HuH-7 (cell line): ENCODE results near the gene PRAMEF4.
"Not testable (repeated sequence)": the region's sequence is repeated elsewhere in the genome, so short reads cannot be mapped to it uniquely, and the experiment has no call there.

ENCODE experiments used
- DNase-seq: peaks from one replicate; pipeline ENCODE4 v3.0.0; 2011; ENCODE audit warnings: low spot score

PRAMEF4 gene

DNA sequence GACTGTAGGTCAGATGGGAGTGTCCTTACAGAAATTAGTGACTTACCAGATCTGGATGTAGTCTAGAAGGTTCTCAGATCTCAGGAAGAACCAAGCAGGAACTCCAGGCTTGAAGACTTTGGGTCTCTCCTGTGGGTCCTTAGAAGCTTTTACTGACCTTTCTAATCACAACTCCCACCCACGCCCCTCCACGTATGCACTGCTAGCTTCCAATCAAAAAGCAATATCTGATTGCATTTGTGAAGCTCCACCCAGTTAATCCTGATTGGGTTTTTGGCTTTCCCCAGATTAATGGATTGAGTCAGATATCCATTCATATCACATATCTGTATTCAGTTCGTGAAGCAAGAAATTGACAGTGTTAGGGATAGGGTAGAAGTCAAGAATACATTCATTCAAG is at the start of gene PRAMEF4:
TSS of gene PRAMEF4 (minus strand) at position 101 of the 400 bp plus-strand sequence. CDS start 2,807 bp downstream, outside the sequence.
- DNase-seq = not testable (repeated sequence)

GRCh38 chr1:12924368-12924767 is 38.4 kb upstream of the PRAMEF4 start:
- not testable (repeated sequence) for DNase-seq

GRCh38 chr1:12921749-12922148 is 35.7 kb upstream of the PRAMEF4 start:
- not testable (repeated sequence) for DNase-seq

GRCh38 chr1:12916310-12916709 is 30.3 kb upstream of the PRAMEF4 start, which contains the start of gene PRAMEF7:
PRAMEF7 (plus strand) TSS chr1:12916610; CDS start chr1:12917693, 1,083 bp downstream.
- DNase-seq = not testable (repeated sequence)

DNA sequence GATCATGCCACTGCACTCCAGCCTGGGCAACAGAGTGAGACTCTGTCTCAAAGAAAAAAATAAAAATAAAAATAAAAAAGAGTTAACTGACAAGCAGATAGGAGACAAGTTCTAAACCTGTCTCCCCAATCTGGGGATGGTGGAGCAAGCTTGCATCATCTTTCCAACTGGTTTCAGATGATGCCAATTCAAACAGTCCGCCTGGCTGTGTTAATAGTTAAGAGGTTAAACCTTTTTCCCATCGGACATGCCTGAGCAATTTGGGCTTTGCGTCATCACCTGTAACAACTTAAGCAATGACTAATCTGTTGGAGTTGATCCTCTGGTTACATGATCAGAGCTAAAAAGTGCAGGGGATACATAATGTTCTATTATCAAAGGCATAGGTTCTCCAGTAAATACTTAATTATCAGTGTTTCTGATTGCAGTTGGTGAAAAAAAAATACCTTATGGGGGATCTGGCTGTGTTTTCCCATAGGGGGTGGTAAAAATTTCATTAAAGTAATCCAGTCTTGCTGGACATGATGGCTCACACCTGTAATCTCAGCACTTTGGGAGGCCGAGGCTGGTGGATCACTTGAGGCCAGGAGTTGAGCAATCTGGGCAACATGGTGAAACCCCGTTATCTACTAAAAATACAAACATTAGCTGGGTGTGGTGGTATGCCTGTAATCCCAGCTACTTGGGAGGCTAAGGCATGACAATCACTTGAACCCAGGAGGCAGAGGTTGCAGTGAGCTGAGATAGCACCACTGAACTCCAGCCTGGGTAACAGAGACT is 18.0 kb upstream of the PRAMEF4 start:
- not testable (repeated sequence) for DNase-seq

DNA sequence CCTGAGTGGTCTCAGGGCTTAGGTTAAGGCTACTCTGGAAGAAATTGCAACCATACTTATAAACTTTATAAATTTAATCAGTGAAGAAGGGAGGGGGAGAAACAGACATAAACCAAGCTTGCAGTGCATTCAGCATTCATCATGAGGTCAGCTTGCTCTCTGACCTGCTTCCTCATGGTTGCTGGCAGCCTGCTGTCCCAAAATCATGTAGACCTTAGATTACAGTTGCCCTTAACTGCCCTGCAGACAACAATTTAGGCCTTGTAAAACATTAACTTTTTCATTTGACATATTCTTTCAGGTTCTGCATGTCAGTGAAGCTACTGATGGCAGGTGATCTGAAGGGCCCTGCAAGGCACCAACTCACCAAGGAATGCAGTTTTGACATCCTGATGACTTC is 13.2 kb upstream of the PRAMEF4 start:
- not testable (repeated sequence) for DNase-seq

- DNase-seq = not testable (repeated sequence)
Observed at GRCh38 chr1:12898170-12898569, 12.2 kb upstream of the PRAMEF4 start, which contains the start of gene PRAMEF10. PRAMEF10 (minus strand) TSS chr1:12898270; CDS start chr1:12895847, 2,423 bp downstream.

GRCh38 chr1:12878453-12878852 is 7.5 kb downstream of the PRAMEF4 start:
- not testable (repeated sequence) for DNase-seq

DNA sequence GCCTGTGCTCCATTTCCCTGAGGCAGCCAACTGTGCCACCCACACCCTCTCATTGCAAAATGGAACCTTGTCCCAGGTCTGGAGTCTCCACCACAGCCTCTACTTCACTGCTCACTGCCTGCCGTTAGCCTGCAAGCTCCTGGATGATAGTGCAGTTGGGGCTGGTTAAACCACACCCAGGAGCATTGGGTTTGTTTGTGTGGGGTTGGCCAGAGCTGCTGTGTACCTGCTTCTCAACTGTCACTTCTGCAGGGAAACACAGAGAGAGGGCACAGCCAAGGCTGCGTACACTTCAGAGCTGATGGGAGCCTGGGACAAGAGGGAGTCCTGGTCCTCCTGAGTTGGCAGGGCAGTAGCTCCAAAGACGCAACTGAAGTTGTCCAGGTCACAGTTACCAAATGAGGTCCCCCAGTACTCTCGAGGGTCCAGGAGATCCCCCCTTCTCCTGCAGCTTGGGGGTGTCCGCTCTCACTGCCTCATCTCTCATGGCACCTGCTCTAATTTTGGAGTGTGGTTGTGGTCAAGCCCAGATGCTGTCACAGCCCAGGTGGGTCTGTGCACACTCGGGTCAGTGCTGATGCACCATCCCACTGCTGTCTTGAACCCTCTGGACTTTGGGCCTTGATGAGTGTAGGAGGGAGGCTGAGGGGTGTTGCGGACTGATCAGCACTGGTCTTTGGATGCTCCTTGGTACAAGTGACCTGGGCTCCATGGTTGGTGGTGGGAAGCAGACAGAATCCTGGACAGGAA is 22.7 kb downstream of the PRAMEF4 start:
- DNase-seq = not testable (repeated sequence)

DNA sequence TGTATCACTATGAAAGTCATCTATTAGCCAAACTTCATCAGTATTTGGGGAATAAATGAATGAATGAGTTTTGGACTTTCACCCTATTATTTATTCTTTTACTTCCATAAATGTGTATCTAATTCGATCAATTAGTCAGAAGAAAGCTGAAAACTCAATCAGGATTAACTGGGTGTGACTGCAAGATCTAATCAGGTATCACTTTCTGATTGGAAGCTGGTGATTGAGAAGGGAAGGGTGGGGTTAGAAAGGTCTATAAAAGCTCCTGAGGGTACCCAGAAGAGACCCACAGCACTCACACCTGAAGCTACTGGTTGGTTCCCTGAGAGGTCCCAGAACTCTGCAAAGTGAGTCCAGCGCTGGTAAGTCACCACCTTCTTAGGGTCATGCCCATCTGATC is 29.2 kb downstream of the PRAMEF4 start, which contains the start of gene PRAMEF2:
TSS of gene PRAMEF2 (plus strand) at position 301 of the 400 bp plus-strand sequence. CDS start 1,924 bp downstream, outside the sequence.
- not testable (repeated sequence) for DNase-seq

- DNase-seq = no peak
Observed at GRCh38 chr1:12851779-12852178, 34.2 kb downstream of the PRAMEF4 start.

GRCh38 chr1:12848620-12849019 is 37.4 kb downstream of the PRAMEF4 start, which contains the start of gene HNRNPCL1:
HNRNPCL1 (minus strand) TSS chr1:12848720; CDS start chr1:12848289, 431 bp downstream.
- not testable (repeated sequence) for DNase-seq

DNA sequence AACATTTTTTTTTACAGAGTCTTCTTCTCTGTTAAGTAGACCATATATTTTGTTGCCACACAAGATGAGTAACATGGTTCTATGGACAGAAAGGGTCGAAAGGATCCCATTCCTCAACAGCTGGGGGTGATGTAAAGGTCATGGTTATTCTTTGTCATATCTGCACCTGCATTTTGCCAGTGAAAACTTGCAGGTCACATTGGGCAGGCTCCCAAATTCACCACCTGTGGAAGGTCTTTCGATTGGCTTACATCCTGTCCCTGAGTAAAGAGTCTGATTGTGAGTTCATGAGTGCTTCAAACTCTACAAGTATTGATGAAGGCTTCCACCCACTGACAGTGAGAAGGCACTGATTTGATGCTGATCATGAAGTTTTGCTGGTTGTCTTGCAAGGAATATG is 52.8 kb downstream of the PRAMEF4 start:
- not testable (repeated sequence) for DNase-seq

- not testable (repeated sequence) for DNase-seq
Observed at GRCh38 chr1:12831310-12831709, 54.7 kb downstream of the PRAMEF4 start, which contains the start of gene PRAMEF11. PRAMEF11 (minus strand) TSS chr1:12831410; CDS start chr1:12828789, 2,621 bp downstream.
